Colonic mucosa (tissue), 4 donors: ENCODE data around the gene GAB2. TPM values are rescaled to one million over a fixed set of nuclear protein-coding genes. Genes with fewer than 3 reads are reported as not detected.
"Not testable (repeated sequence)": the region's sequence is repeated elsewhere in the genome, so short reads cannot be mapped to it uniquely, and the experiment has no call there.

ENCODE experiments used
- DNase-seq: peaks from one replicate; pipeline ENCODE4 v3.0.0-alpha.2; 2020
- H3K27ac ChIP-seq: fragments of 200-600 bp; one replicate; pipeline ENCODE4 v1.8.0; 2021
- H3K27me3 ChIP-seq: fragments of 200-600 bp; one replicate; pipeline ENCODE4 v1.8.0; 2021
- H3K36me3 ChIP-seq: fragments of 200-600 bp; one replicate; pipeline ENCODE4 v1.8.0; 2021
- H3K4me1 ChIP-seq: fragments of 200-600 bp; one replicate; pipeline ENCODE4 v1.8.0; 2021; ENCODE audit warnings: mild to moderate bottlenecking
- H3K4me3 ChIP-seq: fragments of 200-600 bp; one replicate; pipeline ENCODE4 v1.8.0; 2021
- H3K9ac ChIP-seq, 2 donors: one replicate each; pipeline ENCODE4 v1.7.0; 2013; ENCODE audit warnings: control low read depth in 2 of 2, low read depth in 2 of 2, low read length in 2 of 2
- H3K9me3 ChIP-seq: fragments of 200-600 bp; one replicate; pipeline ENCODE4 v1.8.0; 2021
- intact Hi-C: fragments of 100-400 bp; cut with DNase I; formaldehyde crosslinking; loops from one replicate; pipeline ENCODE4 v1.14.1; 2022
- total RNA-seq, 2 donors: library from RNA; stranded (reverse); fragmentation: NEBNext Ultra II Directional in 1 of 2; extraction: Animal tissue kit (Norgen Biotek cat#: 25700) in 1 of 2; gene quantifications; one replicate each; pipeline ENCODE4 v1.2.1, GENCODE V29; 2021
- TF ChIP-seq, protein P1 (sequence below): fragments of 200-600 bp; IDR thresholded peaks from one replicate; pipeline ENCODE4 v1.8.0; 2022; ENCODE audit warnings: antibody characterized with exemption, mild to moderate bottlenecking
- donor health status: healthy.
- donor health status: DM: no; HTN: no; CAD: no.
- donor health status: DM: no; HTN: no; CAD: no.

GAB2 gene, protein sequence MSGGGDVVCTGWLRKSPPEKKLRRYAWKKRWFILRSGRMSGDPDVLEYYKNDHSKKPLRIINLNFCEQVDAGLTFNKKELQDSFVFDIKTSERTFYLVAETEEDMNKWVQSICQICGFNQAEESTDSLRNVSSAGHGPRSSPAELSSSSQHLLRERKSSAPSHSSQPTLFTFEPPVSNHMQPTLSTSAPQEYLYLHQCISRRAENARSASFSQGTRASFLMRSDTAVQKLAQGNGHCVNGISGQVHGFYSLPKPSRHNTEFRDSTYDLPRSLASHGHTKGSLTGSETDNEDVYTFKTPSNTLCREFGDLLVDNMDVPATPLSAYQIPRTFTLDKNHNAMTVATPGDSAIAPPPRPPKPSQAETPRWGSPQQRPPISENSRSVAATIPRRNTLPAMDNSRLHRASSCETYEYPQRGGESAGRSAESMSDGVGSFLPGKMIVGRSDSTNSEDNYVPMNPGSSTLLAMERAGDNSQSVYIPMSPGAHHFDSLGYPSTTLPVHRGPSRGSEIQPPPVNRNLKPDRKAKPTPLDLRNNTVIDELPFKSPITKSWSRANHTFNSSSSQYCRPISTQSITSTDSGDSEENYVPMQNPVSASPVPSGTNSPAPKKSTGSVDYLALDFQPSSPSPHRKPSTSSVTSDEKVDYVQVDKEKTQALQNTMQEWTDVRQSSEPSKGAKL
- 10 to 100 TPM; 20.0 to 21.1 TPM for total RNA-seq

DNA sequence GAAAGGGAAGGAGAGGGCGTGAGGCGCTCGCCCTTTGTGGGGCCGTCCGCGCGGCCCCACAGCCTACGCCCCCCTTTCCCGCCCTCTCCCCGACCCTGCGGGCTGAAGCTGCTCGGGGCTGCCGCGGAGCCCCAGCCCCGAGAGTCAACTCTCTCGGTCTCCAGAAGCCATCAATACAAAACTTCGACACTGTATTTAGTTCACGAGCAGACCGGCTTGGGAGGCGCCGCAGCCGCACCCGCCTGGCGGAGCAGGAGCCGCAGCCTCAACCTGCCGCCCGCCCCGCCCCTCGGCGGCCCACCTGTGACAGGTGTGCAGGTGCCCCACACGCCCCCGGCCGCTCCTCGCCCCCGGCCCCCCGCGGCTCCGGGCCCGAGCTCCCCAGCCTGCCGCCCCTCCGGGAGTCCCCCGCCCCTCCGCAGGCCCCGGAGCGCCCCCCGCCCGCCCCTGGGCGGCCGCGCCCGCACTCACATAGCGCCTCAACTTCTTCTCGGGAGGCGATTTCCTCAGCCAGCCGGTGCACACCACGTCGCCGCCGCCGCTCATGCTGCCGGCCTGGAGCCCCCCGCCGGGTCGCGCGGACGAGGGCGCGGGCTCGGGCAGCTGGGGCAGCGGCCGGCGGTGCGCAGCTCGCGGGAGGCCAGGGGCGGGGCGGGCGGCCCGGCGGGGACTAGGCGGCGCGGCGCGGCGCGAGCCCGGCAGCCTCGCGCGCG is at the start of gene GAB2:
TSS of gene GAB2 (minus strand) at position 646 of the 713 bp plus-strand sequence. CDS start at position 546, 100 bp downstream.
- no peaks in the 10 kb centered on the region for H3K27me3 ChIP-seq
- no peaks in the 10 kb centered on the region for H3K9me3 ChIP-seq
- intact Hi-C loops, result no loop called here
- peak within 1 kb of the TSS; percentile 64 to 87 for H3K9ac ChIP-seq
- TF ChIP-seq, protein P1, sequence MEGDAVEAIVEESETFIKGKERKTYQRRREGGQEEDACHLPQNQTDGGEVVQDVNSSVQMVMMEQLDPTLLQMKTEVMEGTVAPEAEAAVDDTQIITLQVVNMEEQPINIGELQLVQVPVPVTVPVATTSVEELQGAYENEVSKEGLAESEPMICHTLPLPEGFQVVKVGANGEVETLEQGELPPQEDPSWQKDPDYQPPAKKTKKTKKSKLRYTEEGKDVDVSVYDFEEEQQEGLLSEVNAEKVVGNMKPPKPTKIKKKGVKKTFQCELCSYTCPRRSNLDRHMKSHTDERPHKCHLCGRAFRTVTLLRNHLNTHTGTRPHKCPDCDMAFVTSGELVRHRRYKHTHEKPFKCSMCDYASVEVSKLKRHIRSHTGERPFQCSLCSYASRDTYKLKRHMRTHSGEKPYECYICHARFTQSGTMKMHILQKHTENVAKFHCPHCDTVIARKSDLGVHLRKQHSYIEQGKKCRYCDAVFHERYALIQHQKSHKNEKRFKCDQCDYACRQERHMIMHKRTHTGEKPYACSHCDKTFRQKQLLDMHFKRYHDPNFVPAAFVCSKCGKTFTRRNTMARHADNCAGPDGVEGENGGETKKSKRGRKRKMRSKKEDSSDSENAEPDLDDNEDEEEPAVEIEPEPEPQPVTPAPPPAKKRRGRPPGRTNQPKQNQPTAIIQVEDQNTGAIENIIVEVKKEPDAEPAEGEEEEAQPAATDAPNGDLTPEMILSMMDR, result no peak
- H3K4me1 ChIP-seq, result no peaks in the 10 kb centered on the region
- peak; percentile 61 for DNase-seq
- H3K27ac ChIP-seq, result peak within 1 kb of the TSS; percentile 97
- H3K4me3 ChIP-seq, result peak within 1 kb of the TSS; percentile 80
- no peaks in the 10 kb centered on the region for H3K36me3 ChIP-seq

DNA sequence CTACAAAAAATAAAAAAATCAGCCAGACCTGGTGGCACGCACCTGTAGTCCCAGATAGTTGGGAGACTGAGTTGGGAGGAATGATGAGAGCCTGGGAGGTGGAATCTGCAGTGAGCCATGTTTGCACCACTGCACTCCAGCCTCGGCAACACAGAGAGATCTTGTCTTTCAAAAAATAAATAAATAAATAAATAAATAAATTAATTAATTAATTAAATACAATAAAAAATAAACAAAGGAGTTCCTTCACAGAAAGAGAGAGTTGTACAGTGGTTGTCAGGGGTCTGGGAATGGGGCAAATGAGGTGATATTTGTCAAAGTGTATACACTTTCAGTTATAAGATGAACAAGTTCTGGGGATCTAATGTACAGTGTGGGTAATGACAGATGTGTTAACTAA is 49.8 kb upstream of the GAB2 start:
- no peak for DNase-seq
- Histone ChIP-seq H3K27ac (no peak overlapping the region), H3K9me3 (no peaks in the 10 kb centered on the region), H3K9ac (no peak overlapping the region), H3K36me3 (no peaks in the 10 kb centered on the region), H3K4me1 (no peaks in the 10 kb centered on the region), H3K27me3 (no peaks in the 10 kb centered on the region), H3K4me3 (no peak overlapping the region)
- TF ChIP-seq, protein P1, result no peak
- intact Hi-C loops, result no loop called here

DNA sequence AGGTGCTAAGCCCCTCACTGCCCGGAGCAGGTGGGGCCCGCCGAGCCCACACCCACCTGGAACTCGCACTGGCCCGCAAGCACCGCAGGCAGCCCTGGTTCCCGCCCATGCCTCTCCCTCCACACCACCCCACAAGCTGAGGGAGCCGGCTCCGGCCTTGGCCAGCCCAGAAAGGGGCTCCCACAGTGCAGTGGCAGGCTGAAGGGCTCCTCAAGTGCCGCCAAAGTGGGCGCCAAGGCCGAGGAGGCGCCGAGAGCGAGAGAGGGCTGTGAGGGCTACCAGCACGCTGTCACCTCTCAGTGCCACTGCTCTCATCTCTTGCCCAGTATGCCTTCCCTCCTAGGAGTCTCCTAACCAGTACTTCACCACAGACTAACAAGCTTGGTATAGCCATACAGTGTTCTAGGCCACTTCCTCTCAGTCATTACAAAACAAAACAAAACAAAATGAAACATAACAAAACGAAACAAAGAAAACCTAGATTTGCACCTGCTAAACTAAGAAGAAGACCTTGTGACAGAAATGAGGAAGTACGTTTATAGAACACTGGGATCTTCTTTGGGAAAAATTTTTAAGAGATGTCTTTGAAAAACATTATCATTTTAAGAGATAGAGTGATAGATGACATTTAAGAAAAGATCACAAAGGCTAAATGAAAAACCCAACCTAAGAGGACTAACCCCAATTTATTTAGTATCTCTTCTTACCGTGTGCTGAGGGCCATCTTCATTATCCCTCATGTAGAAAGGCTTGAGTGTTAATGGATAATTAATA is 47.7 kb upstream of the GAB2 start:
- Histone ChIP-seq H3K27ac (no peak overlapping the region), H3K27me3 (no peaks in the 10 kb centered on the region), H3K9me3 (no peaks in the 10 kb centered on the region), H3K9ac (peak overlapping the region in 1 of 2 donors; percentile 24), H3K36me3 (no peaks in the 10 kb centered on the region), H3K4me3 (no peak overlapping the region), H3K4me1 (no peaks in the 10 kb centered on the region)
- TF ChIP-seq, protein P1, result no peak
- intact Hi-C loops, result no loop called here
- no peak for DNase-seq

DNA sequence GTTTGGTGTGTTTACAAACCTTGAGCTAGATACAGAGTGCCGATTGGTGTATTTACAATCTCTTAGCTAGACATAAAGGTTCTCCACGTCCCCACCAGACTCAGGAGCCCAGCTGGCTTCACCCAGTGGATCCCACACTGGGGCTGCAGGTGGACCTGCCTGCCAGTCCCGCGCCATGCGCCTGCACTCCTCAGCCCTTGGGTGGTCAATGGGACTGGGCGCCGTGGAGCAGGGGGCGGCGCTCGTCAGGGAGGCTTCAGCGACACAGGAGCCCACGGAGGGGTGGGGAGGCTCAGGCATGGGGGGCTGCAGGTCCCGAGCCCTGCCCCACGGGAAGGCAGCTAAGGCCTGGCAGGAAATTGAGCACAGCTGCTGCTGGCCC is 47.2 kb upstream of the GAB2 start:
- H3K4me1 ChIP-seq, H3K9me3 ChIP-seq, DNase-seq, intact Hi-C loops, H3K36me3 ChIP-seq, H3K9ac ChIP-seq, H3K27me3 ChIP-seq, H3K4me3 ChIP-seq, H3K27ac ChIP-seq: not testable (repeated sequence)

DNA sequence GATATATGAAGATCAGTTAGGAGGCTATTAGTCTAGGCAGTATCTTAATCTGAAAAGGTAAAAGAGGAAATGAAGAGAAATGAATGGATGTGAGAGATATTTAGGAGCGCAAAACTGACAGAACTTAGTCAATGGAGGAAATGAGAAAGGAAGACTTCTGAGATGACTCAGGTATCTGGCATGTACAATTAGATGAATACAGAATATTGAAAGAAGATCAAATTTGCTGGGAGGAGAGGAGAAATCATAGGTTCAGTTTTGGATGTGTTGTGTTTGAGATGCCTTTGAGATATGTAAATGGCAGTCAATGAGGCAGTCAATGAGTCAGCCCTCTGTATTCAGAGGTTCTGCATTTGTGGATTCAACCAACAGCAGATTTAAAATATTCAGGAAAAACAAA is 42.9 kb upstream of the GAB2 start:
- no peak overlapping the region for H3K27ac ChIP-seq
- H3K4me3 ChIP-seq, result no peak overlapping the region
- no peak overlapping the region for H3K9ac ChIP-seq
- no peaks in the 10 kb centered on the region for H3K9me3 ChIP-seq
- H3K36me3 ChIP-seq, result no peaks in the 10 kb centered on the region
- H3K27me3 ChIP-seq, result no peaks in the 10 kb centered on the region
- TF ChIP-seq, protein P1, result no peak
- DNase-seq, result no peak
- intact Hi-C loops, result no loop called here
- no peaks in the 10 kb centered on the region for H3K4me1 ChIP-seq
